ENCODE results near the gene RERE. TPM values are rescaled to one million over a fixed set of nuclear protein-coding genes. Genes with fewer than 3 reads are reported as not detected.
"Not testable (repeated sequence)": the region's sequence is repeated elsewhere in the genome, so short reads cannot be mapped to it uniquely, and the experiment has no call there.

Gene RERE
- total RNA-seq, 1 donor from 2014 or later, result 50.7 TPM

GRCh38 chr1:8712413-8713231 lies 104.8 kb downstream of the RERE start:
- DNase-seq, result peak; percentile 97

- no peak for DNase-seq
These were observed 105.5 kb downstream of the RERE start for GRCh38 chr1:8711873-8712412.

GRCh38 chr1:8711151-8711550 lies 106.3 kb downstream of the RERE start:
- peak; percentile 44 for DNase-seq

GRCh38 chr1:8708259-8708658 lies 109.2 kb downstream of the RERE start:
- no peak for DNase-seq

GRCh38 chr1:8706995-8707396 lies 110.4 kb downstream of the RERE start:
- peak; percentile 27 for DNase-seq

GRCh38 chr1:8706291-8706690 lies 111.1 kb downstream of the RERE start:
- no peak for DNase-seq

- no peak for DNase-seq
These were observed 112.5 kb downstream of the RERE start for GRCh38 chr1:8704866-8705506.

- DNase-seq, result peak; percentile 96
These were observed 114.3 kb downstream of the RERE start for GRCh38 chr1:8702850-8703810.

GRCh38 chr1:8702472-8702849 lies 115.0 kb downstream of the RERE start:
- peak; percentile 24 for DNase-seq

GRCh38 chr1:8701794-8702471 lies 115.5 kb downstream of the RERE start:
- DNase-seq, result peak; percentile 72

GRCh38 chr1:8699679-8700078 lies 117.8 kb downstream of the RERE start:
- no peak for DNase-seq

- no peak for DNase-seq
These were observed 118.4 kb downstream of the RERE start for GRCh38 chr1:8698937-8699447.

GRCh38 chr1:8698012-8698630 lies 119.3 kb downstream of the RERE start:
- no peak for DNase-seq

- not testable (repeated sequence) for DNase-seq
These were observed 122.0 kb downstream of the RERE start for GRCh38 chr1:8695442-8695841.

- DNase-seq, result no peak
These were observed 124.3 kb downstream of the RERE start for GRCh38 chr1:8693107-8693506.

GRCh38 chr1:8691662-8692061 lies 125.8 kb downstream of the RERE start:
- DNase-seq, result no peak

- no peak for DNase-seq
These were observed 127.3 kb downstream of the RERE start for GRCh38 chr1:8690253-8690525.

GRCh38 chr1:8689431-8690252 lies 127.8 kb downstream of the RERE start:
- no peak for DNase-seq

- no peak for DNase-seq
These were observed 129.9 kb downstream of the RERE start for GRCh38 chr1:8687538-8687937.

GRCh38 chr1:8687039-8687438 lies 130.4 kb downstream of the RERE start:
- DNase-seq, result peak; percentile 87

- no peak for DNase-seq
These were observed 132.0 kb downstream of the RERE start for GRCh38 chr1:8685463-8685862.
